ENCODE results near the gene CCDC93. TPM values are rescaled to one million over a fixed set of nuclear protein-coding genes. Genes with fewer than 3 reads are reported as not detected.
"Not testable (repeated sequence)": the region's sequence is repeated elsewhere in the genome, so short reads cannot be mapped to it uniquely, and the experiment has no call there.

CCDC93 gene
- total RNA-seq, 1 donor from 2014 or later: 39.1 TPM

GRCh38 chr2:117935456-117935855, 78.4 kb downstream of the CCDC93 start:
- no peak overlapping the region for H3K4me3 Mint-ChIP-seq
- peaks cover 17% of the 10 kb centered on the region for H3K36me3 Mint-ChIP-seq (ENCODE audit: low read depth)
- DNase-seq (ENCODE audit: low read depth, low spot score): no peak
- no peaks in the 10 kb centered on the region for H3K9me3 Mint-ChIP-seq
- no peak overlapping the region for H3K27ac Mint-ChIP-seq (ENCODE audit: unreplicated experiment)
- no peaks in the 10 kb centered on the region for H3K4me1 Mint-ChIP-seq
- no peak for TF ChIP-seq CTCF (conservative IDR thresholded peaks at IDR 0.05)
- no peaks in the 10 kb centered on the region for H3K27me3 Mint-ChIP-seq (ENCODE audit: low read depth)

- TF ChIP-seq CTCF (conservative IDR thresholded peaks at IDR 0.05): no peak
- DNase-seq (ENCODE audit: low read depth, low spot score): no peak
- H3K4me1 Mint-ChIP-seq: no peaks in the 10 kb centered on the region
- peak overlapping the region; percentile 16 for H3K27ac Mint-ChIP-seq (ENCODE audit: unreplicated experiment)
- peaks cover 20% of the 10 kb centered on the region for H3K36me3 Mint-ChIP-seq (ENCODE audit: low read depth)
- no peak overlapping the region for H3K4me3 Mint-ChIP-seq
- no peaks in the 10 kb centered on the region for H3K9me3 Mint-ChIP-seq
- H3K27me3 Mint-ChIP-seq (ENCODE audit: low read depth): no peaks in the 10 kb centered on the region
Measured at GRCh38 chr2:117933884-117934354, 80.0 kb downstream of the CCDC93 start.

- H3K36me3 Mint-ChIP-seq (ENCODE audit: low read depth): peaks cover 33% of the 10 kb centered on the region
- H3K4me1 Mint-ChIP-seq: no peaks in the 10 kb centered on the region
Measured at GRCh38 chr2:117931978-117932377, 81.9 kb downstream of the CCDC93 start.

GRCh38 chr2:117931266-117931665, 82.6 kb downstream of the CCDC93 start:
- no peak for DNase-seq (ENCODE audit: low read depth, low spot score)
- TF ChIP-seq CTCF (conservative IDR thresholded peaks at IDR 0.05): no peak
- no peak overlapping the region for H3K4me3 Mint-ChIP-seq
- no peaks in the 10 kb centered on the region for H3K27me3 Mint-ChIP-seq (ENCODE audit: low read depth)
- no peaks in the 10 kb centered on the region for H3K9me3 Mint-ChIP-seq
- H3K36me3 Mint-ChIP-seq (ENCODE audit: low read depth): peaks cover 35% of the 10 kb centered on the region
- H3K27ac Mint-ChIP-seq (ENCODE audit: unreplicated experiment): no peak overlapping the region
- no peaks in the 10 kb centered on the region for H3K4me1 Mint-ChIP-seq

More at GRCh38 chr2:117931978-117932377, 81.9 kb downstream of the CCDC93 start:
- H3K4me3 Mint-ChIP-seq: no peak overlapping the region
- no peak for DNase-seq (ENCODE audit: low read depth, low spot score)
- H3K9me3 Mint-ChIP-seq: no peaks in the 10 kb centered on the region
- no peak overlapping the region for H3K27ac Mint-ChIP-seq (ENCODE audit: unreplicated experiment)
- TF ChIP-seq CTCF (conservative IDR thresholded peaks at IDR 0.05): no peak
- H3K27me3 Mint-ChIP-seq (ENCODE audit: low read depth): no peaks in the 10 kb centered on the region

- DNase-seq (ENCODE audit: low read depth, low spot score): no peak
- Mint-ChIP-seq H3K4me1 (no peaks in the 10 kb centered on the region), H3K36me3 (ENCODE audit: low read depth) (peaks cover 37% of the 10 kb centered on the region), H3K4me3 (no peak overlapping the region), H3K9me3 (no peaks in the 10 kb centered on the region), H3K27ac (ENCODE audit: unreplicated experiment) (no peak overlapping the region), H3K27me3 (ENCODE audit: low read depth) (no peaks in the 10 kb centered on the region)
- no peak for TF ChIP-seq CTCF (conservative IDR thresholded peaks at IDR 0.05)
Measured at GRCh38 chr2:117930775-117931174, 83.1 kb downstream of the CCDC93 start.

GRCh38 chr2:117923471-117923870, 90.4 kb downstream of the CCDC93 start:
- H3K9me3 Mint-ChIP-seq; H3K4me3 Mint-ChIP-seq; H3K4me1 Mint-ChIP-seq; DNase-seq (ENCODE audit: low read depth, low spot score); H3K27ac Mint-ChIP-seq (ENCODE audit: unreplicated experiment); H3K27me3 Mint-ChIP-seq (ENCODE audit: low read depth): not testable (repeated sequence)
- H3K36me3 Mint-ChIP-seq (ENCODE audit: low read depth): peaks cover 61% of the 10 kb centered on the region
